ENCODE measurements around the gene ATG101.

- TF ChIP-seq POLR2A (IDR thresholded peaks at IDR 0.05) (no peak), CTCF (IDR thresholded peaks at IDR 0.05) (no peak), EP300 (IDR thresholded peaks at IDR 0.05) (no peak), POLR2AphosphoS5 (IDR thresholded peaks at IDR 0.05) (no peak)
Observed at GRCh38 chr12:52082669-52082987, 12.8 kb downstream of the ATG101 start.

Data from suprapubic skin (tissue), 4 donors.